NOMO-1 (cell line): ENCODE data around the gene LHFPL3.
"Not testable (repeated sequence)": the region's sequence is repeated elsewhere in the genome, so short reads cannot be mapped to it uniquely, and the experiment has no call there.

Experiments used
- DNase-seq, 2 experiments: peaks; one replicate each; lab custom pipeline; 2025; ENCODE audit not compliant: unreplicated experiment in 2 of 2; lab: John Stamatoyannopoulos, UW

Gene LHFPL3

DNA sequence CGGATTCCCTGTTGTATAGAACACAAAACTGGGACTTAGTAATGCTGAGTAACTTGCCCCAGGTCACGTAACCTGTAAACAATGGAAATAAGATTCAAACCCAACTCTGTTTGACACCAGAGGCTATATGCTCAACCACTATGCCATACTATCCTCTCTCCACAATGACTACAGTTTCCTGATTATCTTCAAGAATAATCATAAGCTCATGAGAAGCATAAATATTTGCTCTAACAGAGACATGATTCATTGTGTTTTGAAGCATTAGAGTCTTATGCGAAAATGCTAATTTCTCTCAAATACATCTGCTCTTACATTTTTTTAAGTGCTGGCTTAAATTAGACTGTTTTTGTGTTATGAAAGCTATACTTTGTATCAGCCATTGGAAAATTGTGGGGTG lies 241.3 kb downstream of the LHFPL3 start:
- no peak for DNase-seq

DNA sequence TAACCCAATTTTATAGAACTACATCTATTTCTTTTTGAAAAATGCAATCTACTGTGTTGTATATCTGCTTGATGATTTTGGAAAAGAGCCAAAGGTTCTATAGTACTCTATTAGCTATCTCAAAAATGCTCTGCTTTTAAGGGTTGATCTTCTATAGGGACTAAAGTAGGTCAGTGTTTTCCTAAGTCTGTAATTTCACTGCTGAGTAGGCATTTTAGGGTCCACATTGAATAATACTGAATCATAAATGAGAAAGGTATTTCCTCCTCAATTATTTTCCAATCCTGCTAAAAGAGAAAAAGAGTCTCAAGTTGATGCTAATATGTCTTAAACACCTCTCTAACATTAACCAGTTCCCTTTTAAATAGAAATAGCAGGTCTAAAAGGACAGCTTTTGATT lies 244.2 kb downstream of the LHFPL3 start:
- no peak for DNase-seq

- DNase-seq: no peak
Measured at GRCh38 chr7:104584620-104585019, 256.2 kb downstream of the LHFPL3 start.

- not testable (repeated sequence) for DNase-seq
Measured at GRCh38 chr7:104595591-104595990, 267.2 kb downstream of the LHFPL3 start.

GRCh38 chr7:104603957-104604356 lies 275.6 kb downstream of the LHFPL3 start:
- no peak for DNase-seq

- no peak for DNase-seq
Measured at GRCh38 chr7:104604706-104605105, 276.3 kb downstream of the LHFPL3 start.

- no peak for DNase-seq
Measured at GRCh38 chr7:104621321-104621720, 292.9 kb downstream of the LHFPL3 start.

DNA sequence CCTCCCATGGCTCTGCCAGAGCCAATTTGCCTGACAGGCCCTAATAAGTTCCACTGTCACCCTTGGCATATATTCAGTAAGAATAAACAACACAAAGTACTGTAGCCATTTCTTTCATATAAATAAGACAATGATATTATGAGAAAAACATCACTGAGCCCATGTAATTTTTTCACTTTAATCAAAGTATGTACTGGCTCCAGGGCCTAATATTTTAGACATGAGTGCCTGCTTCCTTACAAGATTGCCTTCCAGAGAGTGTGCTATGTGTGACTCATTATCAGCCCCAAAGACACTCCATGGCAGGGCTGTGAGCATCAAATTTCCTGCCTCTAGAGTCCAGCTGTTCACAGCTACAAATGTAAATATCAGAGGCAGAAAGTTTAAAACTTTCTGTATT lies 297.6 kb downstream of the LHFPL3 start:
- no peak for DNase-seq

- no peak for DNase-seq
Measured at GRCh38 chr7:104627516-104627915, 299.1 kb downstream of the LHFPL3 start.

DNA sequence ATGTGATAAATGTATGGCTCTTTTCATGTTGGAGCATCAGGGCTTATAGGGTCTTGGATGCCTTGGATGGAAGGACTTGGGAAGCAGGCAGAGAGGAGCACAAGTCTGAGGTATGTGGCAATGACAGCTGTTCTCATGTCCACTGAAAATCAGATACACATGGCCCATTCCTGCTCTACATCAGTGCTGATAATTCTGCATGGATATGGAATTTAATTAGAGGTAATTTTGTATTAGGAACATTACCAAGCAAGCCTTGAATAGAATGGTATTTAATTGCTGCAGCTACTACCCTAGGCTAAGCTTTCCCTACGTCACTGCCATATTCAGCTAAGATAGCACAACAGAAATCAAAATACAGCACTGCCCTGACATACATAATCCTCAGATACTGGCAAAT lies 299.6 kb downstream of the LHFPL3 start:
- no peak for DNase-seq

GRCh38 chr7:104629408-104629807 lies 301.0 kb downstream of the LHFPL3 start:
- no peak for DNase-seq

DNA sequence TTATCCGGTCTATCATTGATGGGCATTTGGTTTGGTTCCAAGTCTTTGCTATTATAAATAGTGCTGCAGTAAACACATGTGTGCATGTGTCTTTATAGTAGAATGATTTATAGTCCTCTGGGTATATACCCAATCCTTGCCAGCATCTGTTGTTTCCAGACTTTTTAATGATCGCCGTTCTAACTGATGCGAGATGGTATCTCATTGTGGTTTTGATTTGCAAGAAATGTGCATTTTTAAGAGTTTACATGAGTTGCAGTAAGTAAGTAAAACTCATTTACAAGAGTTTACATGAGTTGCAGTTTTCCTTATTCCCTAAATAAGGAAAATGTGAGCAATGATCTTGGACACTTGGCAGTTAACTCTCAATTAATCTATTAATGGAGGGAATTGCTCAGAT lies 312.1 kb downstream of the LHFPL3 start:
- DNase-seq: no peak

DNA sequence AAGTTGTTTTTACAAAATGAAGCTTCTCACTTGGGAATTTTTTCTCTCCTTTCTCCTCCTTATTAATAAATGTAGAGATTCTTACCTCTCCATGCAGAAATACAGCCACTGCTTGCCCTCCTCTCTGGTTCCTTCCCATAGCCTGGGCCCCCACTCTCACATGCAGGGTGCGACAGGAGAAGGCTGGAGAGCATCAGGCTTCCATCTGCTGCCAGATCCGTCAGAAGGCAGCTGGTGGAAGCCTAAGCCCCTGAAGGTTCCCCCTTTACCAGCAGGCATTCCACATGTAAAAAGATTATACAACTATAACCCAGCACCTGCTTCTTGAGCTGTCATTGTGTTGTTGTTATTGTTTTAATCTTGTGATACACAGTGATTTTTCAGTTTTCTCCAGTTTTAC lies 314.2 kb downstream of the LHFPL3 start:
- DNase-seq: no peak

DNA sequence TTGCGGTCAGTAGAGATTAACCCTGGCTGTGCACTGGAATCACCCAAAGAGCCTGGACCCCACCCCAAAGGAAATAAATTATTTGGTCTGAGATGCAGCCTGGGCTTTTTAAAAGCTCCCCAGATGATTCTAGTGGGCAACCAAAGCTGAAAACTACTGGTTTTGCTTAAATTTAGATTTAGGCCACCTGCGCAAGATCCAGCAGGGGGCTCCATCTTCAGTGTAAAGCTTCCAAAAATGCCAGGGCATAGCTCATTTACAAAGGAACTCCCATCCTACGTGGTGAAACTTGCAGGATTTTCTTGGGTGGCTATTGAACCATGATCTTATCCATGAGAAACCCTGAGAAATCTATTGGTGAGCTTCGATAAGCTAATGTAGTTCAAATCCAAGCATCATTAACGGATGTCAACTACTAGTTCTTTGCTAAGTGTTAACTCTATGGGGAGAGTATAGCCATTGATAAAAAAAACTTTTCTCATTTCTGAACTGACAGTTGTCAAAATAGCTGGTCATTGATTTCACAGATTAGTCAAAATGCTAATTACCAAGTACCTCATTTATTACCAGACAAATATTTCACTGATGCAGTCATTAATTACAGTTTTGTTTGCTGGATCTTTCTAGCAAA lies 315.3 kb downstream of the LHFPL3 start:
- no peak for DNase-seq

DNA sequence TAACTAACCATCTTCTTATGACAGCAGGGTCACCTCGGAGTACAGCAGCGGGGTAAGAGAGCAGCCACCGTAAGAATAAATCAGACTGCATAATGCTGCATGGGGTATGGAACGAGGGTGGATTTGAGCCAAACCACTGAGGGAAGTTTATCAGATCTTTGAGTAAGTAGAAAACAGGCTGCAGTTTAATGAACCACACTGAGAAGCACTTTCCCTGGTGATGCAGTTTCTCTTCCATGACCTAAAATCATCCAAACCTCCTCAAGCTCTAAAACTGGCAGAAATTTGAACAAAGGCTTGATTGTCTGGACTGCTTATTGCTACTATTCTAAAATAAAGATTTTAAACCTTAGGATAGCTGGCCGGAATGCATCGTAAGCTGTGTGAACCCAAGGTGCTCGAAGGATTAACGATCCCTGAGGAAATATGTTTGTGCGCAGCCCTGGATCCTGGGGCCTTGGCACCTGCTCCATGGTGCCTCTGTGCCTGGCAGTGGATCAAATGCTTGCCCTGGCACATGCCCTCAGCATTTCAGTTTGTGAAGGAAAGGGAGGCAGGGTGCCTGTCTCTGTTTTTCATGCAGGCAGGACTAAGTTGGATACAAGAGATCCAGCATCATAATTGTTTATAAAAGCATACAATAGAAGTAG lies 322.7 kb downstream of the LHFPL3 start:
- DNase-seq: no peak

DNA sequence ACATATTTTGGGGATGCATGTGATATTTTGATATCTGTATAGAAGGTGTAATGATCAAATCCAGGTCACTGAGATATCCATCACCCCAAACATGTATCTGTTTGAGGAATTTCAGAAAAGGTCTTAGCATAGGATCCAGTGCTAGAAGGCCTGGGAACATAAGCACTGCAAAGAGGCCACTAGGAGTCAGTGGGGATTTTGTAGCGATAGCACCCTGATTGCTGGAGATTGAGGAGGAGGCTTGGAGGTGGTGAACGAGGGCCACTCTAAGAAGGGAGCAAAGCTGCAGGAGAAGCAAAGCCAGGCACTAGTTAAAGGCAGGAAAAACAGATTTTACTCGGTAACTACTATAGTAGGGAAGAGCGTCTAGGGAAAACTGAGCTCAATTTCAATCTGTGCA lies 324.0 kb downstream of the LHFPL3 start:
- no peak for DNase-seq

DNA sequence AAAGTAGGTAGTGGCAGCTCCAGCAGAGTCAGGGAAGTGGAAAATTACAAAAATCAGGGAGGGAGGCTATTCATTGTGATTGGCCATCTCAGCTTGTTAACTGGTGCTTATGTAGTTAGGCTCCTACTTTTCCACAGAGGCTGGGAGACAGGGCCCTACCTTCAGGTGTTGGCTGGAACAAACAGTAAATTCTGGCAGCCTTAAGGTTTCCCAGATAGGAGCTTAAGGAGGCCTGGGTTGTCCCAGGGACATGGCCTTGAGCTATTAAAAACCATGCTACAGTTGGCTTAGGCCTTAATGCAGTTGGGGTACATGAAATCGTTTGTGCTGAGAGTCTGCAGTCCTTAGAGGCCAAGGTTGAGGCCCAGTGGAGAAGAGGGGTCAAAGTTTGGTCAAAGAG lies 324.5 kb downstream of the LHFPL3 start:
- DNase-seq: no peak

DNA sequence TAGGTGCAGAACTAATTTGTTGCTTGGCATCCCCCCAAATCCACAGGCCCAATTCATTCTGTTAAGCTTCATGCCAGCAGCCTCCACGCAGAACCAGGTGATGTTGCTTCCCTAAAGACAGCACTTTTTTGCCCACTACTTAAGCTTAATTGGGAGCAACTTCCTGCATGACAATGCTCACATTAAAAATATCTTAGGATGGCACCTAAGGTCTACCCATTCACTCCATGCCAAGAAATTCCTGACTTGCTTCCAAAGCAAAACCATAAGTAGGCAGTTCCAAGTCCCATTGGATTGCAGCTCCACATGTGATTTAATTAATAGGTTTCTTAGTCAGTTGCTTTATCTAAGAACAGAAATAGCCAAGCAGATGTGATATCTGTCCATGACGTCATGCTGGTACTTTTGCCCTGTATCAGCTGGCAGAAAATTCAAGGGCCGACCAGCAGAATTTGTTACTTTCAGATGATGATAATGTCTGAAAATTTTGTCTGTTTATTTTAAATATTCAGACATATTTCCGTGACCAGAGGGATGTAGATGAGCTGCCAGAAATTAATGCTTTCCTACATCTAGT lies 325.5 kb downstream of the LHFPL3 start:
- no peak for DNase-seq

DNA sequence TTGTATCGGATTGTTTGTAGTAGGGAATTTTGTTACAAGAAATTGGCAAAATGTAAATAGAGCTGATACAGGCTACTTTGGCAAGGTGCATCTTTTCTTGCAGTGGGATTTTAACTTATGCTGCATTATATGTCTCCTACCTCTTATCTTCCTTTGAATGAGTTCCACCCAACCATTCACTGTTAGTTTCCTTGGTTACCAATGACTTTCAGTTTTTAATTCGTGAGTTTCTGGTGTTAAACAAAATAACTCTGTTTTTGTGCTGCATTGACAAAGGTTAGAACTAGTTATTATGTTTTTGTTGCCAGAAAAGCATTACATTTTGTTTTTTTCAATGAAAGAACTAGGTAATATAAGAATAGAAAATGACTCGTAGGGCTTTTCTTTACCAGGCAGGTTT lies 327.2 kb downstream of the LHFPL3 start:
- DNase-seq: no peak

- DNase-seq: no peak
Measured at GRCh38 chr7:104656467-104656866, 328.1 kb downstream of the LHFPL3 start.

- DNase-seq: no peak
Measured at GRCh38 chr7:104657134-104657533, 328.7 kb downstream of the LHFPL3 start.

DNA sequence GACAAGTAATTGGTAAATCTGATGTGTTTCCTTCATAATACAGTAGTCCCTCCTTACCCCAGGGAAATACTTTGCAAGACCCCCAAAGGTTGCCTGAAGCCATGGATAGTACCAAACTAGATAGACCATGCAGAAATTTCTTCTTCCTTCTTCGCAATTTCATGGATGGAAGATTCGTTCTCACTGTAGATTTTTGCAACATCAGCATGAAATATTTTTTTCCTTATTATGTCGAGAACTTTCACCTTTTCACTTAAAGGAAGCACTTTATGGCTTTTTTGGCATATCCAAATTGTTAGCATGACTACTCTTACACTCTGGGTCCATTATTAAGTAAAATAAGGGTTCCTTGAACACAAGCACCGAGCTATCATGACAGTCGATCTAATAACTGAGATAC lies 333.2 kb downstream of the LHFPL3 start:
- DNase-seq: no peak
